NCI-H510A treated with DMSO at 0.1 percent for 48 hours (cell line): ENCODE data around the gene MAGI1.
A peak's percentile ranks its signal among the peaks of the same experiment; 100 is the strongest.
"Not testable (repeated sequence)": the region's sequence is repeated elsewhere in the genome, so short reads cannot be mapped to it uniquely, and the experiment has no call there.

Source experiments
- DNase-seq: peaks from one replicate; lab custom pipeline; 2025; lab: John Stamatoyannopoulos, UW

The MAGI1 gene

GRCh38 chr3:65561617-65562016 is 477.1 kb downstream of the MAGI1 start:
- DNase-seq: no peak

DNA sequence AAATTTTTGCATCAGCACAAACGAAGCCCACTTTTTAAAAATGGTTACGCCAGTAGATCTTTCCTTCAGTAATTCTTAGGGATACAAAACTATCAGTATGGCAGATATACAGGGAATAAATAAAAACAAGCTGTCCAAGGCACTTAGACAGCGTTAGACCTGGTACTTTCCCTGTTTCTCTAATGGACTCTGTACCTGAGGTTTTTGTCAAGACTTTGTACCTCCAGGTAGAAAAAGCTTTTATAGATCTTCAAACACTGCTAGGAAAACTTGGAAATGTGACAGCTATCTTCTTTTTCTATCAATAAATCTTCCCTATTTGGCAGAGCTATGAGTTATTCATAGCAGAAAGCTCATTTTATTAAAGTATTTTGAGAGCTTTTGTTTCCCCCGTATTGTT is 477.8 kb downstream of the MAGI1 start:
- DNase-seq: no peak

- DNase-seq: no peak
Measured at GRCh38 chr3:65560133-65560532, 478.6 kb downstream of the MAGI1 start.

DNA sequence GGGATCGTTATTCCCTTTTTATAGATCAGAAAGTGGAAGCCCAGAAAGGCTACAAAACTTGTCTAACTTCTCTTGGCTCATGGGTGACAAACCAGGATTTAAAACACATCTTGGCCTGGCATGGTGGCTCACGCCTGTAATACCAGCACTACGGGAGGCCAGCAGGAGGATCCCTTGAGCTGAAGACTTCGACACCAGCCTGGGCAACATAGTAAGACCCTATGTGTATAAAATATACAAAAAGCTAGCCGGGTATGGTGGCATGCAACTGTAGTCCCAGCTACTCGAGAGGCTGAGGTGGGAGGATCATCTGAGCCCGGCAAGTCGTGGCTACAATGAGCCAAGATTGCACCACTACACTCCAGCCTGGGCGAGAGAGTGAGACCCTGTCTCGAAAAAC is 479.1 kb downstream of the MAGI1 start:
- no peak for DNase-seq

DNA sequence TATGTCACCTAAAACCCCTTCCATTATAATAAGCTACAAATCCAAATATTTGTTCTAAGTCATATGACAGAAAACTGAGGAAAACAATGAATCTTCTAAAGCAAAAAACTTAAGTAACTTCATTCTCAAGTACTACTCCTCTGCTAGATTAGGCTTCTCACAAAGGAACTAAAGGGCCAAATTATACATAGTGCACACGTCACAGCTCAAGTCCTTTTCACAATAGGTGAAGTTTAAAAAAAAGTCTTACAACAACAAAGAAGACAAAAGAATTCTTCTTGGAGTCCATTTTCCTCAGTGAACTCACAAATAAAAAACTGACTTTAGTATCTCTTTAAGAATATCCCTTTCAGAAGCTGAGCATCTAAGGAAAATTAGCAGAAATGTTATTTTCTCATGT is 479.9 kb downstream of the MAGI1 start:
- no peak for DNase-seq

DNA sequence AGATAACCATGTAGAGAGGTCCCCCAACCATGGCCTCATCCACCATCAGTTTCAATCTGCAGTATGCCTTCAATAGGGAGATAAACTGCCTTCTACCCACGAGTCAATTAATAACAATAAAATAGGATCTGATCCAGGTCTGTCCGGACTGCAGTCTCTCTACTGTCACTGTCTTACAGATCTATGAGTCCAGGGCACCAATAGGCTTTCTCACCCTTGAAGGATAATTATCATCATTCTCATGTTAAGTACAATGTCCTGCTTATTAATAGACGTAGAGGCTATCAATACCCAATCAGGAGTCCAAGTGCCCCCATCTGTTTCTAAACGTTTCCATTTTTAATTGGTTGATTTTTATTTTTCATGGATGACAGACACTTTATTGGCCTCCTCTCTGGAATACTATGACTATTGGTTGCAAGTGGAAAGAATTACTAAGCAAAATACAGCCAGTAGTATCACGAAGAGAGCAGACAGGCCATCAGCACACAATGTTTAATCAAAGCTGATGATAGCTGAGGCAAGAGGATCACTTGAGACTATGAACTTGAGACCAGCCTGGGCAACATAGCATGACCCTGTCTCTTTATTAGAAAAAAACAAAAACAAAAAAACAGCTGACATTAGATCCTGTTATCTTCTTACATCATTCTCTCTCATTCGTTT is 480.7 kb downstream of the MAGI1 start:
- DNase-seq: no peak

DNA sequence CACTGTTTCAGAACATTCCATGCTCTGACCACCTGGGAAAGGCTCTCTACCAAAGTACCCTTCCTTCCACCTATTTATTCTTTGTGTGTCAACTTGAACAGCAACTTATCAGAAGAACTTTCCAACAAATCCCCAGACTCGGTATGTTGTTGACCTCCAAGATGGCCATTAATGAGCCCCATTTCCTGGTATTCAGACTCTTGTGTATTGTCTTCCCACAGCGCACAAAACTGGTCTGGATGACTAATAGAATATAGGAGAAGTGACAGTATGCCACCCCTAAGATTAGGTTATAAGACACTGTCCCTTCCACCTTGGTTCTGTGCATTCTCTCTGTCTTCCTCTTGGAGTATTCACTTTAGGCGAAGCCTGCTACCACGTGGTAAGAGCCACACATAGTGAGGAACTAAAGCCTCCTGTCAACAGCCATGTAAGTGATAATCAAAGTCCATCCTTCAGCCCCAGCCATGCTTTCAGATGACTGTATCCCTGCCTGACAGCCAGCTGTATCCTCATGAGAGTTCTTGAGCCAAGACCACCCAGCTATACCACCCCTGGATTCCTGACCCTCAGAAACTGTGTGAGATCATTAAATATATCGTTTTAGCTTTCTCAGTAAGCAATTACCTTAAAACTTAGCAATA is 481.7 kb downstream of the MAGI1 start:
- DNase-seq: no peak

DNA sequence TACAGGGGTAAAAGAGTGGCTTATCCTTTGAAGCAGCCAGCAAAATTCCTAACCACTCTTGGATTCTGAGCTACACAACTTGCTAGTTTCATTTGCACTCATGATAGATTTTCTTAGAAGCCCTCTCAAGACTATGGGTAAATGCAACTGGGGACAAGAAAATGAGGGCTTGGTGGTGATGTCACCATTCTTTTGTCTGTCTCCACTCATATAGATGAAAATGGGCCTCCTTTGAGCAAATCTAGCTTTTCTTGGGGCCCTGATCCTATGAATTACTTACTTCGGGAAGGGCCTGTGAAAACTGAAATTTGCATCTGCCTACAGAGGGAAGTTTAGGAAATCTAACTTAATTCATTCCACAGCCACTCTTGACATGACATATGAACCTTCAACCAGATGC is 486.3 kb downstream of the MAGI1 start:
- no peak for DNase-seq

DNA sequence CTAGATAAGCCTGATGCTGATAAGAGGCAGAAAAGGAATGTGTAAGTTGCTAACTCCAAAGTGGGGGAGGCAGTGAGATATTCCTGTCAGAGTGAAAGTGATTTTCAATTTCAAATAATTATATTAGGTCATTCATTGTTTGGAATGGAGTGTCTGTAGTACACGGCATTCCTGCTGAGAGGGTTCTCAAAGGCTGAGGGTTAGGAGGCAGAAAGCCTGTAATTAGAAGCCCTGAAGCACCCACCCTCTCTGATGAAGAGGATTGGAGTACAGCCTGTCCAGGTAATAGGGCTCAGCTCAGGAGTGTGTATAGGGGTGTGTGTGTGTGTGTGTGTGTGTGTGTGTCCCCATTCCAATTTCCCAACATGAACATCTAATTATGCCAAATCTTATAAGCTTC is 486.8 kb downstream of the MAGI1 start:
- DNase-seq: no peak

GRCh38 chr3:65550137-65550536 is 488.6 kb downstream of the MAGI1 start:
- no peak for DNase-seq

- no peak for DNase-seq
Measured at GRCh38 chr3:65549626-65549959, 489.1 kb downstream of the MAGI1 start.

- no peak for DNase-seq
Measured at GRCh38 chr3:65548848-65549625, 489.7 kb downstream of the MAGI1 start.

GRCh38 chr3:65545429-65545828 is 493.3 kb downstream of the MAGI1 start:
- DNase-seq: no peak

DNA sequence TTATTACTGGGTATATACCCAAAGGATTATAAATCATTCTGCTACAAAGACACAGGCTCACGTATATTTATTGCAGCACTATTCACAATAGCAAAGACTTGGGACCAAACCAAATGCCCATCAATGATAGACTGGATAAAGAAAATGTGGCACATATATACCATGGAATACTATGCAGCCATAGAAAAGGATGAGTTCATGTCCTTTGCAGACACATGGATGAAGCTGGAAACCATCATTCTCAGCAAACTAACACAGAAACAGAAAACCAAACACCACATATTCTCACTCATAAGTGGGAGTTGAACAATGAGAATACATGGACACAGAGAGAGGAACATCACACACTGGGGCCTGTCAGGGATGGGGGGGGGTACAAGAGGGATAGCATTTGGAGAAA is 495.3 kb downstream of the MAGI1 start:
- not testable (repeated sequence) for DNase-seq

DNA sequence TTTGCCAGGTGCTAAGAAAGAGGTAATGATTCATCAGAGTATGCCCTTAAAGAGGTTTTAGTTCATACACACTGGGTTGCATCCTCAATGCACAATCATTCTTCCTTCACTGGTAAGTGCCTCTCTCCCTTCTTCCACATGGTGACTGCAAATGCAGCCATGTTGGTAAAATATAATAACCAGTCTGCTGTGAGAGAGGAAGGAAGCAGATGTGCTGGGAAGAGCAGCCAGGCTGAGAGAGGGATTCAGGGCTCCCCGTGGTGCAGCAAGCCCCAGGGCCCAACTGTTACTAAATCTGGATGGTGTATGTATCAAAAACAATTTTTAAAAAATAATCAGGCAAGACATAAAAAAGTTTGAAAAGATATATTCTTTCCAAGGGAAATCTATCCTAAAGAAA is 498.1 kb downstream of the MAGI1 start:
- no peak for DNase-seq

- DNase-seq: no peak
Measured at GRCh38 chr3:65539616-65540015, 499.1 kb downstream of the MAGI1 start.

- DNase-seq: no peak
Measured at GRCh38 chr3:65538101-65538500, 500.6 kb downstream of the MAGI1 start.

DNA sequence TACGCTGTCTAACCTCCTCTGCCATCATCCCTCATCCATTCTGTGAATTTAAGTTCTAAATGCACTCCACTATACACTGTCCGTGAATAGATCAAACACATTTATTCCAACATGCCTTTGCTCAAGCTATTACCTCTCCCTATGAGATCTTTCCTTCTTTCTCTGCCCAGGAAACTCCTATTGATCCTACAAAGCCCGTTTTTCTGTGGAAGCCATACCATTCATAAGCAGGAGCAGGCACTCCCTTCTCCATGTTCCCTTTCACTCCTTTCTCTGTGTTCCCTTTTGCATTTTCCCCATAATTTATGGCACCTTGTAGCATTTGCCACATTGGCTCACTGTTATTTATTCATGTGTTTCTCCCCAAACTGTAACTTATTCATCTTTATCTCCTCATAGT is 501.6 kb downstream of the MAGI1 start:
- no peak for DNase-seq

- no peak for DNase-seq
Measured at GRCh38 chr3:65535260-65535659, 503.5 kb downstream of the MAGI1 start.

DNA sequence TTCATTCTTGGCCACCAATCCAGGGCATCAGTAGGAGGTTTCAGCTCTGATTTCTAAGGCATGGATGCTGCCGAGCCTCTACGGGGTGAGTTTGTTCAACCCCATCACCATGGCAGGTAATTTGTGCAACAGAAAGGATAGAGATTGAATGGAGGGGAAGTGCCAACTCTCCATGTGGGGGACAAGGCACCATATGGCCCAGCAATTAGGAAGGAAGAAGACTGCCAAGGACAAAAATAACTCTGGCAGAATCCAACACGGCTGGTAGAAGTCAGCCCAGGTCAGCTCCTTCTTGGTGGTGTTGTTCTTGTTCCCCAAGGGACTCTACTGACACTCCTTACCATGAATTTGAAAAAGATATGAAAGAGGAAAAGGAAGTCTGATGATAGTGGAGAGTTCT is 503.9 kb downstream of the MAGI1 start:
- DNase-seq: no peak

- DNase-seq: no peak
Measured at GRCh38 chr3:65532749-65533148, 506.0 kb downstream of the MAGI1 start.

- no peak for DNase-seq
Measured at GRCh38 chr3:65532215-65532614, 506.5 kb downstream of the MAGI1 start.

- DNase-seq: peak; percentile 7
Measured at GRCh38 chr3:65531499-65531898, 507.2 kb downstream of the MAGI1 start.
